Right renal pelvis (tissue), 4 donors: ENCODE results near the gene PRDM15. TPM values are rescaled to one million over a fixed set of nuclear protein-coding genes. Genes with fewer than 3 reads are reported as not detected.

Experiments used
- DNase-seq, 4 donors: peaks; one replicate each; pipeline ENCODE4 v3.0.0-alpha.2; 2013; ENCODE audit warnings: low read depth in 4 of 4, low spot score in 3 of 4, missing footprints in 1 of 4
- polyA plus RNA-seq, 4 donors: library from polyadenylated mRNA; unstranded; fragments of 120-200 nt; gene quantifications; one replicate each; pipeline ENCODE4 v1.2.1, GENCODE V29; 2013; ENCODE audit not compliant: insufficient read length in 4 of 4

Gene PRDM15
- polyA plus RNA-seq, 4 donors: 5.6 to 6.4 (median 6.2) TPM

GRCh38 chr21:41846033-41846317 is 33.2 kb downstream of the PRDM15 start:
- no peak for DNase-seq

- DNase-seq: no peak
These were observed 33.7 kb downstream of the PRDM15 start for GRCh38 chr21:41845310-41846032.

- no peak for DNase-seq
These were observed 35.6 kb downstream of the PRDM15 start for GRCh38 chr21:41843584-41843983.

GRCh38 chr21:41840880-41841279 is 38.3 kb downstream of the PRDM15 start:
- DNase-seq: no peak

- no peak for DNase-seq
These were observed 39.6 kb downstream of the PRDM15 start for GRCh38 chr21:41839387-41840000.

GRCh38 chr21:41837756-41838297 is 41.3 kb downstream of the PRDM15 start:
- no peak for DNase-seq

- no peak for DNase-seq
These were observed 42.8 kb downstream of the PRDM15 start for GRCh38 chr21:41836166-41837015.

GRCh38 chr21:41835711-41836154 is 43.4 kb downstream of the PRDM15 start:
- no peak for DNase-seq

- no peak for DNase-seq
These were observed 44.0 kb downstream of the PRDM15 start for GRCh38 chr21:41834926-41835663.

- DNase-seq: no peak
These were observed 44.8 kb downstream of the PRDM15 start for GRCh38 chr21:41834252-41834925.

GRCh38 chr21:41833497-41834115 is 45.5 kb downstream of the PRDM15 start:
- no peak for DNase-seq

- DNase-seq: no peak
These were observed 46.3 kb downstream of the PRDM15 start for GRCh38 chr21:41832596-41833496.

GRCh38 chr21:41831866-41832595 is 47.1 kb downstream of the PRDM15 start:
- no peak for DNase-seq

- DNase-seq: no peak
These were observed 47.7 kb downstream of the PRDM15 start for GRCh38 chr21:41831453-41831831.

- no peak for DNase-seq
These were observed 48.2 kb downstream of the PRDM15 start for GRCh38 chr21:41830764-41831452.

GRCh38 chr21:41830145-41830707 is 48.9 kb downstream of the PRDM15 start:
- no peak for DNase-seq

- no peak for DNase-seq
These were observed 50.2 kb downstream of the PRDM15 start for GRCh38 chr21:41828884-41829360.
